ENCODE results near the gene EBF3. TPM values are rescaled to one million over a fixed set of nuclear protein-coding genes. Genes with fewer than 3 reads are reported as not detected.

Gene EBF3
- total RNA-seq, 1 experiment from 2014 or later = 0.22 TPM

DNA sequence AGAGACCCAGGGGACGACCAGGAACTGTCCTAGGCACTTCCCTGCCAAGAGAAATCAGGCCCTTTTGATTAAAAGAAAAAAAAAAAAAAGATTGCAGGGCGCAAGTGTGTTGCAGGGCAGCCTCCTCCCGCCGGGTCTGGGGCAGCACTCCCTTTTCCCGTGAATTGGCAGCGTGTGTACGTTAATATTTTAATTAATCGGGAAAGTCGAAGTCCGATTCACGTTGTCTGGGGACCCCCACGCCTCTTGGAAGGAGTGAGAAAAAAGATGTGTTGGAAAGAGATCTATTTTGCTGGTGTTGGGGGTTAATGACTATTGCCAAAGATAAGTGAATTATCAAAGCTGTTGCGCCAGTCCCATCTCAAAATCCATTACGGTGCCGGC, 1.3 kb upstream of the EBF3 start:
- no peak overlapping the region for H4K8ac ChIP-seq (replicated peaks; ENCODE audit: insufficient read length, low read depth, low read length)
- H3K9ac ChIP-seq (ENCODE audit: extremely low read depth, insufficient read length, low read length) = no peak overlapping the region
- Mint-ChIP-seq H3K27ac (no peak overlapping the region), H3K27me3 (ENCODE audit: low read depth) (peaks cover 93% of the 10 kb centered on the region), H3K36me3 (ENCODE audit: insufficient read depth in 1 of 3, low read depth in 3 of 3) (no peaks in the 10 kb centered on the region; a peak in 1 of 7 replicates), H3K4me3 (peak overlapping the region; percentile 3 to 60; a peak in 2 of 5 replicates), H3K4me1 (peaks cover 21 to 56% of the 10 kb centered on the region in 2 experiments), H3K9me3 (peaks cover 4 to 12% of the 10 kb centered on the region in 2 experiments; a peak in 4 of 5 replicates)
- H4K91ac ChIP-seq (ENCODE audit: insufficient read length, low read depth, low read length) = no peak overlapping the region
- peaks cover 90% of the 10 kb centered on the region for H3K27me3 ChIP-seq (ENCODE audit: insufficient read depth, low read length)
- H2BK12ac ChIP-seq (ENCODE audit: insufficient read length, low read depth, low read length) = no peak overlapping the region
- no peak overlapping the region for H4K5ac ChIP-seq (ENCODE audit: insufficient read length, low read depth, low read length)
- H3K23ac ChIP-seq (ENCODE audit: insufficient read length, low read depth, low read length) = no peak overlapping the region
- H4K20me1 ChIP-seq (ENCODE audit: control insufficient read depth, insufficient read depth, insufficient read length) = no peaks in the 10 kb centered on the region
- H2BK15ac ChIP-seq (ENCODE audit: low read depth, low read length) = no peak overlapping the region
- no CpG with 5 or more reads among the region's 15 CpGs for WGBS (ENCODE audit: extremely low coverage, insufficient read length, low lambda C conversion rate)
- H3K27ac ChIP-seq (ENCODE audit: insufficient read length, low read depth, low read length) = no peak overlapping the region
- H3K4me2 ChIP-seq (ENCODE audit: insufficient read depth, insufficient read length, low read length) = peak overlapping the region; percentile 46
- no peak overlapping the region for H3T11ph ChIP-seq (ENCODE audit: low read length)
- H3K79me2 ChIP-seq (ENCODE audit: insufficient read depth, low read length) = no peaks in the 10 kb centered on the region
- no peak overlapping the region for H2BK20ac ChIP-seq (ENCODE audit: low read depth, low read length, poor library complexity, severe bottlenecking)
- H3K4ac ChIP-seq (ENCODE audit: low read depth, low read length) = no peak overlapping the region
- no peak for DNase-seq
- H3K9me3 ChIP-seq (ENCODE audit: control insufficient read depth, low read depth, low read length) = no peaks in the 10 kb centered on the region
- no peaks in the 10 kb centered on the region for H3K79me1 ChIP-seq (ENCODE audit: insufficient read depth, low read depth, low read length, poor library complexity, severe bottlenecking)
- H2BK5ac ChIP-seq (ENCODE audit: insufficient read length, low read length) = no peak overlapping the region
- no peak overlapping the region for H3K18ac ChIP-seq (ENCODE audit: insufficient read length, low read depth, low read length)
- H2AK5ac ChIP-seq (ENCODE audit: insufficient read length, low read length) = no peak overlapping the region
- H3K23me2 ChIP-seq (ENCODE audit: insufficient read length, low read depth, low read length, poor library complexity, severe bottlenecking) = peaks cover 14% of the 10 kb centered on the region
- TF ChIP-seq, protein P1, sequence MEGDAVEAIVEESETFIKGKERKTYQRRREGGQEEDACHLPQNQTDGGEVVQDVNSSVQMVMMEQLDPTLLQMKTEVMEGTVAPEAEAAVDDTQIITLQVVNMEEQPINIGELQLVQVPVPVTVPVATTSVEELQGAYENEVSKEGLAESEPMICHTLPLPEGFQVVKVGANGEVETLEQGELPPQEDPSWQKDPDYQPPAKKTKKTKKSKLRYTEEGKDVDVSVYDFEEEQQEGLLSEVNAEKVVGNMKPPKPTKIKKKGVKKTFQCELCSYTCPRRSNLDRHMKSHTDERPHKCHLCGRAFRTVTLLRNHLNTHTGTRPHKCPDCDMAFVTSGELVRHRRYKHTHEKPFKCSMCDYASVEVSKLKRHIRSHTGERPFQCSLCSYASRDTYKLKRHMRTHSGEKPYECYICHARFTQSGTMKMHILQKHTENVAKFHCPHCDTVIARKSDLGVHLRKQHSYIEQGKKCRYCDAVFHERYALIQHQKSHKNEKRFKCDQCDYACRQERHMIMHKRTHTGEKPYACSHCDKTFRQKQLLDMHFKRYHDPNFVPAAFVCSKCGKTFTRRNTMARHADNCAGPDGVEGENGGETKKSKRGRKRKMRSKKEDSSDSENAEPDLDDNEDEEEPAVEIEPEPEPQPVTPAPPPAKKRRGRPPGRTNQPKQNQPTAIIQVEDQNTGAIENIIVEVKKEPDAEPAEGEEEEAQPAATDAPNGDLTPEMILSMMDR (conservative IDR thresholded peaks at IDR 0.05) = no peak
- no peak overlapping the region for H2BK120ac ChIP-seq (ENCODE audit: low read depth, low read length, poor library complexity, severe bottlenecking)
- no peak overlapping the region for H3K56ac ChIP-seq (ENCODE audit: insufficient read length, low read depth, low read length)
- H3K4me1 ChIP-seq (ENCODE audit: insufficient read depth, low read length) = no peaks in the 10 kb centered on the region; the same call in 1 of the 2 replicates
- no peak overlapping the region for H2AFZ ChIP-seq (ENCODE audit: low read length)
- no peak overlapping the region for H3K14ac ChIP-seq (ENCODE audit: insufficient read depth, low read length)
